ENCODE results near the gene SLC6A6. TPM values are rescaled to one million over a fixed set of nuclear protein-coding genes. Genes with fewer than 3 reads are reported as not detected.

The SLC6A6 gene
- polyA plus RNA-seq, 6 donors from 2014 or later, result 4.7 to 9.1 (median 6.2) TPM

DNA sequence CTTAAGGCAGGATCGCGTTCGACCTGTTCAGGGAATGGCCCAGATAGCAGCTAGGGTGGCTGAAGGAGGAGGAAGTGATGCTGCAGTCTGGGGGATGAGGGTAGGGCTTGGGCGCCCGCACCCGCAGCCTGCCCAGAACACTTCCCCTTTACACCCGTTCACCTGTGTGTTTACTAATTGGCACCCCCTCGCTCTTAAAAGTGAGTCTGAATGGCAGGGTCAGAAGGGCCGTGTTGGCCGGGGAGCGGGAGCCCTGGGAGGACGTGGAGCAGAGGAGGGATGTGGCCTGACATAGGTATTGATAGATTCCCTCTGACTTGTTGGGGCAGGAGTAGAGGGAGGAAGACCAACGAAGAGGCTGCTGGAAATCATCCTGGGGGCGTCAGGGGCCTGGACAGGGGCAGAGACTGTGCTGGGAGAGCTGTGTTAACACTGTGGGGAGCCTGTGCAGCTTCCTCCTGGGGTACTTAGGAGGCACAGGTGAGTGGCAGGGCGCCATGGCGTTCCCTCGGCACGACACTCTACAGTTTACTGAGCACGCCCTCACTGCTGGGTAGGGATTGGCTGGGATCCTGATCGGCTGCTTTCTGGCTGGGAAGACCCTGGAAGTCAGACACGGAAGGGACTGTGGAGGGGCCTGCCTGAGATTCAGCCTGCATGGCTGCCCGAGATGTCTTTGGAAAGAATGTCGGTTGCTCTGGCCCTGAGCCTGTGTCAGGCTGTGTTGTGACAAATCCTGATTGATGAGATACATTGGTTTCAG is 51.7 kb downstream of the SLC6A6 start:
- H3K36me3 Mint-ChIP-seq, result peaks cover 10 to 11% of the 10 kb centered on the region in 2 donors
- peak overlapping the region; percentile 53 to 98 (median 94) for H3K27ac Mint-ChIP-seq
- no peaks in the 10 kb centered on the region for H3K27me3 Mint-ChIP-seq
- peak; percentile 55 for DNase-seq
- ATAC-seq (ENCODE audit: low read depth in 2 of 2), result peak; percentile 100
- H3K9me3 Mint-ChIP-seq, result no peaks in the 10 kb centered on the region
- peak overlapping the region in 6 of 8 donors; percentile 31 to 81 (median 68) for H3K4me3 Mint-ChIP-seq
- H3K4me1 Mint-ChIP-seq, result peaks cover 14 to 34% (median 31%) of the 10 kb centered on the region in 3 donors

DNA sequence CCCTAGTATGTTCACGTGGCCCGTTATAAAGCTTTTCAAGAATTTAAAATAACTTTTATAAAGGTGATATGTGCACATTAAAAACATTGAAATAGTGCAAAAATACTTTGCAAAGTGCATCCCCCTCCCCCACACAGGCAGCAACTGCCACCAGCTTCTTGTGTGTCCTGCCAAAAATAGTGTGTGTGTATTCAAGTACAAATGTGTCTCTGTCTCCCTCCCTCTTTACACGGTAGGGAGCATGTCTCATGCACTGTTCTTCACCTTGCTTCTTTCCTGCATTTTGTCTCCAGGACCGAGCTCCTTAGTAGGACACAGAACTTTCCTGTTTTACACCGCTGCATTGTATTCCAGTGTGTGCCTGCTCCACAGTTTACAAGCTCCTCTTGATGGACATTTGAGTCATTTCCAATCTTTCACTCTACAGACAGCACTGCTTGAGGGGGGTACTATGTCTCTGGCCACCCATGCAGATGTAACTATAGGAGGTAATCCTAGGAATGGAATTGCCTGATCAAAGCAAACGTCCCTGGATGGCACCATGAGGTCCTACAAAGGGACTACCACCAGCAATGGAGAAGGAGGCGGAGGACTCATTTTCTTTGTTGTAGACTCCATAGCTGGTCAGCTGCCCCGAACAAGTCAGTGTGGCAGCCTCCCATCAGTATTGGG is 52.4 kb downstream of the SLC6A6 start:
- Mint-ChIP-seq H3K36me3 (peaks cover 10 to 11% of the 10 kb centered on the region in 2 donors), H3K27me3 (no peaks in the 10 kb centered on the region), H3K27ac (peak overlapping the region in 4 of 6 donors; percentile 2 to 94 (median 92)), H3K4me3 (peak overlapping the region in 3 of 8 donors; percentile 15 to 49 (median 33)), H3K9me3 (no peaks in the 10 kb centered on the region), H3K4me1 (peaks cover 14 to 31% (median 31%) of the 10 kb centered on the region in 3 donors)
- DNase-seq (no peak), ATAC-seq (ENCODE audit: low read depth in 2 of 2) (no peak)

DNA sequence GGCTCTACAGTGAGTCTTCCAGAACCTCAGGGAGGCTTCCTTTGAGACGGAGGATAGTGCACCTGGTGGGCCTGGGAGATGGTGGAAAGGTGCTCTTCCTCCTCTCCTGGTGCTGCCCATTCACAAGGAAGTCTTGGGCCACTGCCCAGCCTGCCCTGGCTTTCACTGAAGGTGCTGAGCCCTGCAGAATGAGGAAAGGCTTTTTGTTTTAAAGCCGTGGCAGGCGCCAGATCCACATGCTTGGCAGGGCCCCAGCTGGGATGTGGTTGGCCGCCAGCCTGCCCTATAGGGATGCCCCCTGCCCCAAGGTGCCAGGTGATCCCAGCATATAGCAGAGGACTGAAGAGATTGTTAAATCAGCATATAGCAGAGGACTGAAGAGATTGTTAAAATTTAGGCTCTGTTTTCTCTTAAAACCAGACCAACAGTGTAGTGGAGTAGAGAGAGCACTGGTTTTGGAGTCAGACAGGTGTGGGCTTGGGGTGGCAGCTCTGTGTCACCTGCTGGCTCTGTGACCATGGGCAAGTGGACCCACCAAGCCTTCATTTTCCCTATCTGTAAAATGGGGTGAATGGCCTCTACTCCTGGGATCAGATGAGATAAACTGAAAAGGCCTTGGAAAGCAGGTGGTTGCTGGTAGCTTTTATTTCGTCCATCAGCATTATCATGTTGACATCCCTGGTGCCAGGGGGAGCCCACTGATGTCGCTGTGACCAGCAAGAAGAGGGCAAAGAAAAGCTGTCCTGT is 53.3 kb downstream of the SLC6A6 start:
- Mint-ChIP-seq H3K4me1 (peaks cover 18 to 31% (median 31%) of the 10 kb centered on the region in 3 donors), H3K27ac (peak overlapping the region in 5 of 6 donors; percentile 28 to 94 (median 40)), H3K36me3 (peaks cover 15 to 17% of the 10 kb centered on the region in 2 donors), H3K4me3 (no peak overlapping the region), H3K9me3 (no peaks in the 10 kb centered on the region), H3K27me3 (no peaks in the 10 kb centered on the region)
- DNase-seq (no peak), ATAC-seq (ENCODE audit: low read depth in 2 of 2) (no peak)

DNA sequence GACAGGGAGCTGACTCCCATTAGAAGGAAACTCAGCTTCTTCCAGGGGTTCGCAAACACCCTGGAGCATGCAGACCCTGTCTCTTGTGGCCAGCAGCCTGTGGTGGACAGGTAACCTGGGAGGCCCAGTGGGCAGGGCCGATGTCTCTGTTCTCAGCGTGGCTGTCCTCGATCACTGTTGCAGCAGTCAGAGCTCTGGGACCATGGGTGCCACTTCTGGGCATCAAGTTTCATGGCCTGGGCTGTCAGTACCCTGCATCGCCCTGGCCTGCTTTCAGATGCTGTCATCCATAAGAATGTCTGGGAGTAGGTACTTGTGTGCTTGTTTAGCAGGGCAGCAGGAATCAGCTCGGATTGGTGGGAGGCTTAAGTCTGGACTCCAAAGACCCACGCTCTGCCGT is 54.4 kb downstream of the SLC6A6 start:
- Mint-ChIP-seq H3K4me3 (no peak overlapping the region), H3K9me3 (no peaks in the 10 kb centered on the region), H3K27me3 (no peaks in the 10 kb centered on the region), H3K36me3 (peaks cover 8 to 9% of the 10 kb centered on the region in 2 donors), H3K27ac (no peak overlapping the region), H3K4me1 (peaks cover 18 to 31% (median 20%) of the 10 kb centered on the region in 3 donors)
- ATAC-seq (ENCODE audit: low read depth in 2 of 2) (no peak), DNase-seq (no peak)

DNA sequence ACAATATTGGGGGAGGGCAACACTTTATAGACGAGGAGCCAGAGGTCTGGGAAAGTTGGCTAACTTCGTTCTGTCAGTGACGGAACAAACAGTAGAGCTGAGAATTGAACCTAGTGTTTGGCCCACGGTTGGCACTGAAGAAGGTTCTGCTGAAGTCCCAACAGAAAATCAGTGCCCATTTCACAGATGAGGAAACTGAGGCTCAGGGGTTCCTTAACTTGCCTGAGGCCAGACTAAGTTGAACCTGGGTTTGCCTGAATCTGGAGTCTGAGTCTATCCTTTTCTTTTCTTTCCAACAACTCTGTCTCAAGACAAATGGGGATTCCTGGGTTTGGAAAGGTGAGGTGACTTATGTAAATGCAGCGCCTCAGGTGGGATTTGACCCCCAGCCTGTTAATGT is 55.1 kb downstream of the SLC6A6 start:
- H3K27ac Mint-ChIP-seq, result no peak overlapping the region
- no peak for ATAC-seq (ENCODE audit: low read depth in 2 of 2)
- no peaks in the 10 kb centered on the region for H3K27me3 Mint-ChIP-seq
- peaks cover 18 to 26% (median 20%) of the 10 kb centered on the region in 3 donors for H3K4me1 Mint-ChIP-seq
- DNase-seq, result no peak
- H3K4me3 Mint-ChIP-seq, result no peak overlapping the region
- H3K9me3 Mint-ChIP-seq, result no peaks in the 10 kb centered on the region
- peaks cover 8 to 11% of the 10 kb centered on the region in 2 donors for H3K36me3 Mint-ChIP-seq

DNA sequence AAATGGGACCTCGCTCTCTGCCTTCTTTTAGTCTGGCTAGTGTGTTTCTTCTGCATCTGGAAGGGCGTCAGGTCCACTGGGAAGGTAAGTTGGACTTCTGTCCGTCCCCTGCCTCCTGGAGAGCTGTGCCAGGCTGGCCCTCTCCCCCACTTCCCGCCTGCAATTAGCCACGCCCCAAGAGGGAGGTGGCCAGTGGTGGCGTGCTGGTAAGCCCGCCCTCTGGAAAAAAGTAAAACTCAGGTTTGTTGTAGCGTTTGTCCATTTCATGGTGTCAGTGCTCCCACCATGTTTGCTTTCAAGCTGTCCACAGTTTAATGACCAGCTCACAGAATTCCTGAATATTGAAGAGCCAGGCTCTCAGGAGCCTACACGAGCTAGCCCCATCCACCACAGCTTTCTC is 55.6 kb downstream of the SLC6A6 start:
- Mint-ChIP-seq H3K9me3 (no peaks in the 10 kb centered on the region), H3K4me1 (peaks cover 18 to 21% (median 19%) of the 10 kb centered on the region in 3 donors), H3K27me3 (no peaks in the 10 kb centered on the region), H3K4me3 (no peak overlapping the region), H3K27ac (peak overlapping the region in 2 of 6 donors; percentile 28 to 76), H3K36me3 (peaks cover 8 to 16% of the 10 kb centered on the region in 2 donors)
- ATAC-seq (ENCODE audit: low read depth in 2 of 2) (no peak), DNase-seq (no peak)

DNA sequence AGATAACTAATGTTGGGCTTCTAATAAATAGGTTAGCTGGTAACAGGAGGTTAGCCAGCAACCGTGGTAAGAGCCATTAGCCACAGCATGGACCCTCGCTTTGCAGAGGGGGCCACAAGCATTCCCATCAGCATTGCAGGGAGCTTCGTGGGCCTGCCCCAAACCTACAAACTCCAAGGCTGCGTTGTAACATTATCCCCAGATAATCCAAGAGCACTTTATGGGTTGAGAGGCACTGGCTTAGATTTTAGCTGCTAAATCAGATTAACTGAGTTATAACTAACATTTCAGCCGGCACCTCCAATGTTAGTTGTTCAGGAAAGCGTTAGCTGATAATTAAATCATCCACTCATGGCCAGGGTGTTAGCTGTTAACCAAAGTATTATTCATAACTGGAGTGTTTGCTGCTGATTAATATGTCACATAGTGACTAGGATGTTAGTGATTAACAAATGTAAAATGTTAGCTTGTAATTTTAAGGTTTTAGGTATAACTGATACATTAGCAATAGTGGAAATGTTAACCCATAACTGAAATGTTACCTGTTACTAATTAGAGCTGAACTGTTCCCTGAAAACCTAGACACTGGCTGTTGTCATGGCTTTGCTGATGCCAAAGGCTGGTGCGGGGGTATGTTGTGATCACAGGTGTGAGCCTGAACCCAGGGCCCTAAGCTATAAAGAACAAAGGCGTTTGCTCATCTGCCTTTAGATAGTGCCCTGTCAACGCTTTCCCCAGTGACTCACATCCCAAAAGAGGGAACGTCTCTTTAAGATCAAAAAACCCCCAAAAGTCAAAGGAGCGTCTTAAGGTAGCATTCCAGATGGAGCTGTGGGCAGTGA is 56.2 kb downstream of the SLC6A6 start:
- no peaks in the 10 kb centered on the region for H3K9me3 Mint-ChIP-seq
- H3K27me3 Mint-ChIP-seq, result no peaks in the 10 kb centered on the region
- peaks cover 13 to 15% (median 14%) of the 10 kb centered on the region in 3 donors for H3K4me1 Mint-ChIP-seq
- peaks cover 8 to 21% of the 10 kb centered on the region in 2 donors for H3K36me3 Mint-ChIP-seq
- peak overlapping the region in 2 of 6 donors; percentile 7 to 28 for H3K27ac Mint-ChIP-seq
- H3K4me3 Mint-ChIP-seq, result no peak overlapping the region
- DNase-seq, result no peak
- ATAC-seq (ENCODE audit: low read depth in 2 of 2), result no peak

DNA sequence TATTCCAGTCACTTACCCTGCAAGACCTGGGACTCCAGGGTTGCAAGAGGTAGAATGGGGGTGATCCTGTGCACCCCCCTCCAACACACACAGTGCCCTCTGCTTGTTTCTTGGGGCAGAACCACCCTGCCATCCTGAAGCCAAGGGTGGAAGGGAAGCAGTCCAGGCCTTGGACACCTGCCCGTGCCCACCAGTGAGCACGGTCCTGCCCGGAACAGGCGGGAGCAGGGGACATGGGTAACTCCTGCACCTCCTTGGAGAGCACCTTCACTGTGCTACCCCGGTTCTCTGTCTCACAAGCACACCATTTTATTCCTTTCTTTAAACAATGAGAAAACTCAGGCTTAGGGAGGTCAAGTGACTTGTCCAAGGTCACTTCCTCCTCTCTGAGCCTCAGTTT is 57.0 kb downstream of the SLC6A6 start:
- Mint-ChIP-seq H3K27me3 (no peaks in the 10 kb centered on the region), H3K36me3 (peaks cover 8 to 24% of the 10 kb centered on the region in 2 donors), H3K9me3 (no peaks in the 10 kb centered on the region), H3K4me3 (no peak overlapping the region), H3K27ac (no peak overlapping the region), H3K4me1 (peaks cover 5 to 9% (median 7%) of the 10 kb centered on the region in 3 donors)
- no peak for DNase-seq
- ATAC-seq (ENCODE audit: low read depth in 2 of 2), result no peak

DNA sequence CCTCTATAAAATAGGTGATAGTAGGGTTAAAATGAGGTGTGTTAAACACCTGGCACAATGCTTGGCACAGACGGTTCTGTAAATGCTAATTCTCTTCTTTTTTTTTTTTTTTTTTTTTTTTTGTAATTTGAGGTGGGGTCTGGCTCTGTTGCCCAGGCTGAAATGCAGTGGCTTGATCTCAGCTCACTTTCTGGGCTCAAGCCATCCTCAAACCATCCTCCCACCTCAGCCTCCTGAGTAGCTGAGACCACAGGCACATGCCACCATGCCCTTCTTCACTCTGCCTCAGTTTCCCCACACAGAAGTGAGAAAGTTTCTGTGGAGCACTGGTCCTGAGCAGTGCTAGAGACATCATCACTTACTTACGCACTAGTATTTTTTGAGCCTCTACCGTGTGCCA is 57.4 kb downstream of the SLC6A6 start:
- Mint-ChIP-seq H3K27me3 (no peaks in the 10 kb centered on the region), H3K36me3 (peaks cover 8 to 24% of the 10 kb centered on the region in 2 donors), H3K27ac (peak overlapping the region in 1 of 6 donors; percentile 72), H3K4me3 (no peak overlapping the region), H3K4me1 (peaks cover 1 to 6% (median 6%) of the 10 kb centered on the region in 3 donors), H3K9me3 (no peaks in the 10 kb centered on the region)
- no peak for ATAC-seq (ENCODE audit: low read depth in 2 of 2)
- DNase-seq, result no peak

DNA sequence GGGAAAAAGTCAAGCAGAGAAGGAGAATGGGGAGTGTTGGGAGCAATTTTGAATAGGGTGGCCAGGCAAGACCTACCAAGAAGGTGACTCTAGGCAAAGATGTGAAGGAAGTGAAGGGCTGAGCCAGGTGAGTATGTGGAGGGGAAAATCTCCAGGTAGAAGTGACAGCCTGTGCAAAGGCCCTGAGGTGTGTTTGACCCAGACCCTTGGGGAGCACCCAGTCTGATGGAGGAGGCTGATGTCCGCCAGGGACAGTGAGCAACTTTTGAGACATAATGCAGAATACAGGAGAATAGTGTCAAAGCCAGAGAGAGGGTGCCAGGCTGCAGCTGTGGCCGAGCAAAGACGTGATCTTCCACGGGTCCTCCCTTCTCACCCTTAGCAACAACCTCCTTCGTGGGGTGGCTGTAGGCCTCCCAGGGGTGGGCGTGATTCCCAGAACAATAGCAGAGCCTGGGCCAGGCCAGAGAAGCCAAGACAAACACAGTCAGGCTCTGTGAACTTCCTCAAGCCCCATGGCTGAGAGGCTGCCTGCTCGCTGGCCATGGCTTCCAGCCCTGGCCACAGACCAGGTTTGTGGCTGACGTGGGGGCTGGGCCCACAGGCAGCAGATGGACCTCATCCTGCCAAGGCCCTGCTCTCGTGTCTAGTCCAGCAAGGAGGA is 58.1 kb downstream of the SLC6A6 start:
- peak overlapping the region; percentile 56 to 72 (median 68) for H3K27ac Mint-ChIP-seq

DNA sequence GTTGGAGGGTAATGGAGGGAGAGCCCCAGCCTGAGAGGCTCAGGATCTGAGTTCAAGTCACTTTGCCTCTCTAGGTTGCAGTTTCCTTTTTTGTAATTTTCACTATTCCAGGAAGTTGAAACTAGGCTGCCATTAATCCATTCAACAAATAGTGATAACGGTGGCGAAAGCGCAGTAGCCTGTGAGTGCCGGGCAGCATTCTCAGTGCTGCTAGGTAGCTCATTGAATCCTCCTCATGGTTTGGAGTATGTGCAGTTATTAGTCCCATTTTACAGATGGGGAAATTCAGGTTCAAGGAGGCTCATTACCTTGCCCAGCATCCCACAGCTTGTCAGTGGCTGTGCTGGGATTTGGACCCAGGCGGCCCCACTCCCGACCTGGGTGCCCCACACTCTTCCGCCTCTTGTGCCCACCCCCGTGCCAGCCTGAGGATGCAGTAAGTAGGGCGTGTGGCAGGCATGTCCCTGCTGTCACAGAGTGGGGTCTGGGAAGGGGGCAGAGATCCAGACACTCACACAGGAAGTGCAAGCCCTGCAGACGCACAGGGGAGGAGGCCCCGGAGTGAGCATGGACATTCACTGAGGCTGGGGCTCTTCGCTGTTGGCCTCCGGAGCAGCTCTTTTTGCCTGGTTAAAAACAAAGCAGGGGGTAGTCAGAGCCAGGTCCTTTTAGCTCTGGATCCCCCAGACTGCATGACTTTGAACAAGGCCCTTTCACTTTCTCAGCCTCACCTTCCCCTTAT is 58.8 kb downstream of the SLC6A6 start:
- Mint-ChIP-seq H3K9me3 (no peaks in the 10 kb centered on the region), H3K27ac (peak overlapping the region in 2 of 6 donors; percentile 43 to 76)
- ATAC-seq (ENCODE audit: low read depth in 2 of 2), result no peak

More for the DNA sequence above, 58.1 kb downstream of the SLC6A6 start:
- no peaks in the 10 kb centered on the region for H3K9me3 Mint-ChIP-seq
- no peak overlapping the region for H3K4me3 Mint-ChIP-seq
- no peaks in the 10 kb centered on the region for H3K27me3 Mint-ChIP-seq
- peaks cover 8 to 24% of the 10 kb centered on the region in 2 donors for H3K36me3 Mint-ChIP-seq
- no peak for DNase-seq
- ATAC-seq (ENCODE audit: low read depth in 2 of 2), result no peak
- peaks cover 0 to 4% (median 2%) of the 10 kb centered on the region in 3 donors for H3K4me1 Mint-ChIP-seq

More for the DNA sequence above, 58.8 kb downstream of the SLC6A6 start:
- Mint-ChIP-seq H3K27me3 (no peaks in the 10 kb centered on the region), H3K36me3 (peaks cover 8 to 24% of the 10 kb centered on the region in 2 donors), H3K4me1 (peaks cover 0 to 4% (median 2%) of the 10 kb centered on the region in 3 donors), H3K4me3 (no peak overlapping the region)
- DNase-seq, result no peak

Data from naive B cell (primary cell).